ENCODE measurements around the gene HS6ST3. TPM values are rescaled to one million over a fixed set of nuclear protein-coding genes. Genes with fewer than 3 reads are reported as not detected.

HS6ST3 gene
- total and polyA plus RNA-seq, 2 experiments from 2014 or later = 0.11 TPM; not detected in 1

GRCh38 chr13:96817336-96817941 is 727.5 kb downstream of the HS6ST3 start:
- Histone ChIP-seq H3K4me2 (ENCODE audit: unreplicated experiment) (no peak overlapping the region), H3K9me2 (ENCODE audit: insufficient read depth) (no peaks in the 10 kb centered on the region), H3F3A (ENCODE audit: insufficient read depth) (peaks cover 20% of the 10 kb centered on the region), H2AFZ (no peak overlapping the region), H3K27me3 (replicated peaks; ENCODE audit: insufficient read depth) (no peaks in the 10 kb centered on the region), H3K4me1 (ENCODE audit: insufficient read depth) (peaks cover 9% of the 10 kb centered on the region), H3K79me2 (ENCODE audit: insufficient read depth) (no peaks in the 10 kb centered on the region), H3K9ac (no peak overlapping the region), H3K9me3 (ENCODE audit: low read depth) (no peaks in the 10 kb centered on the region), H3K4me3 (no peak overlapping the region), H4K20me1 (ENCODE audit: insufficient read depth) (no peaks in the 10 kb centered on the region), H3K27ac (no peak overlapping the region), H3K36me3 (ENCODE audit: low read depth) (no peaks in the 10 kb centered on the region)
- in situ Hi-C loops (cut with MboI) = no loop called here
- TF ChIP-seq EZH2phosphoT487 (IDR thresholded peaks at IDR 0.05; ENCODE audit: insufficient read depth, low read depth) (no peak), EZH2 (IDR thresholded peaks at IDR 0.05; ENCODE audit: insufficient read depth, poor library complexity, severe bottlenecking) (no peak)
- peak; percentile 42 for DNase-seq
- 8 to 10% methylated on average over 4 of the region's 4 CpGs for WGBS, 2 experiments (ENCODE audit: low coverage in 1 of 2, low lambda C conversion rate in 2 of 2, missing lambda C conversion rate in 2 of 2)

GRCh38 chr13:96819375-96819774 is 729.5 kb downstream of the HS6ST3 start:
- Histone ChIP-seq H3K27me3 (replicated peaks; ENCODE audit: insufficient read depth) (no peaks in the 10 kb centered on the region), H3K9ac (no peak overlapping the region), H3K9me3 (ENCODE audit: low read depth) (no peaks in the 10 kb centered on the region), H3K79me2 (ENCODE audit: insufficient read depth) (no peaks in the 10 kb centered on the region), H3K27ac (no peak overlapping the region), H3K4me1 (ENCODE audit: insufficient read depth) (peaks cover 9% of the 10 kb centered on the region), H4K20me1 (ENCODE audit: insufficient read depth) (no peaks in the 10 kb centered on the region), H3F3A (ENCODE audit: insufficient read depth) (peaks cover 21% of the 10 kb centered on the region), H3K36me3 (ENCODE audit: low read depth) (no peaks in the 10 kb centered on the region), H3K4me2 (ENCODE audit: unreplicated experiment) (no peak overlapping the region), H2AFZ (no peak overlapping the region), H3K9me2 (ENCODE audit: insufficient read depth) (no peaks in the 10 kb centered on the region), H3K4me3 (no peak overlapping the region)
- TF ChIP-seq EZH2phosphoT487 (IDR thresholded peaks at IDR 0.05; ENCODE audit: insufficient read depth, low read depth) (no peak), EZH2 (IDR thresholded peaks at IDR 0.05; ENCODE audit: insufficient read depth, poor library complexity, severe bottlenecking) (no peak)
- DNase-seq = no peak
- in situ Hi-C loops (cut with MboI) = no loop called here
- WGBS, 2 experiments (ENCODE audit: low coverage in 1 of 2, low lambda C conversion rate in 2 of 2, missing lambda C conversion rate in 2 of 2) = 87 to 90% methylated on average over 5 of the region's 5 CpGs

GRCh38 chr13:96821381-96821780 is 731.5 kb downstream of the HS6ST3 start:
- H3F3A ChIP-seq (ENCODE audit: insufficient read depth) = peaks cover 21% of the 10 kb centered on the region
- peak overlapping the region; percentile 34 for H3K4me2 ChIP-seq (ENCODE audit: unreplicated experiment)
- H3K4me1 ChIP-seq (ENCODE audit: insufficient read depth) = peaks cover 9% of the 10 kb centered on the region
- DNase-seq = peak; percentile 54
- H2AFZ ChIP-seq = 0 out of 2 replicates have a peak overlapping the region, but pooled peaks have one; percentile 18
- no peak overlapping the region for H3K9ac ChIP-seq
- H3K9me2 ChIP-seq (ENCODE audit: insufficient read depth) = no peaks in the 10 kb centered on the region
- WGBS, 2 experiments (ENCODE audit: low coverage in 1 of 2, low lambda C conversion rate in 2 of 2, missing lambda C conversion rate in 2 of 2) = 0 to 5% methylated on average over 1 of the region's 1 CpG
- no peaks in the 10 kb centered on the region for H3K27me3 ChIP-seq (replicated peaks; ENCODE audit: insufficient read depth)
- no peaks in the 10 kb centered on the region for H3K36me3 ChIP-seq (ENCODE audit: low read depth)
- no peaks in the 10 kb centered on the region for H3K79me2 ChIP-seq (ENCODE audit: insufficient read depth)
- no peaks in the 10 kb centered on the region for H3K9me3 ChIP-seq (ENCODE audit: low read depth)
- in situ Hi-C loops (cut with MboI) = no loop called here
- no peak overlapping the region for H3K27ac ChIP-seq
- TF ChIP-seq EZH2 (IDR thresholded peaks at IDR 0.05; ENCODE audit: insufficient read depth, poor library complexity, severe bottlenecking) (no peak), EZH2phosphoT487 (IDR thresholded peaks at IDR 0.05; ENCODE audit: insufficient read depth, low read depth) (no peak)
- no peaks in the 10 kb centered on the region for H4K20me1 ChIP-seq (ENCODE audit: insufficient read depth)
- no peak overlapping the region for H3K4me3 ChIP-seq

- 86 to 89% methylated on average over 9 of the region's 9 CpGs for WGBS, 2 experiments (ENCODE audit: low coverage in 1 of 2, low lambda C conversion rate in 2 of 2, missing lambda C conversion rate in 2 of 2)
- in situ Hi-C loops (cut with MboI) = no loop called here
- TF ChIP-seq EZH2phosphoT487 (IDR thresholded peaks at IDR 0.05; ENCODE audit: insufficient read depth, low read depth) = no peak
- TF ChIP-seq EZH2 (IDR thresholded peaks at IDR 0.05; ENCODE audit: insufficient read depth, poor library complexity, severe bottlenecking) = no peak
Measured at GRCh38 chr13:96821971-96822370, 732.1 kb downstream of the HS6ST3 start.

More at GRCh38 chr13:96821971-96822370, 732.1 kb downstream of the HS6ST3 start:
- H3K9me2 ChIP-seq (ENCODE audit: insufficient read depth) = no peaks in the 10 kb centered on the region
- no peaks in the 10 kb centered on the region for H3K9me3 ChIP-seq (ENCODE audit: low read depth)
- peaks cover 9% of the 10 kb centered on the region for H3K4me1 ChIP-seq (ENCODE audit: insufficient read depth)
- peak overlapping the region; percentile 34 for H3K4me2 ChIP-seq (ENCODE audit: unreplicated experiment)
- H4K20me1 ChIP-seq (ENCODE audit: insufficient read depth) = no peaks in the 10 kb centered on the region
- no peaks in the 10 kb centered on the region for H3K79me2 ChIP-seq (ENCODE audit: insufficient read depth)
- H3K27ac ChIP-seq = no peak overlapping the region
- no peak overlapping the region for H3K9ac ChIP-seq
- no peaks in the 10 kb centered on the region for H3K36me3 ChIP-seq (ENCODE audit: low read depth)
- peaks cover 21% of the 10 kb centered on the region for H3F3A ChIP-seq (ENCODE audit: insufficient read depth)
- no peak overlapping the region for H3K4me3 ChIP-seq
- DNase-seq = no peak
- H2AFZ ChIP-seq = no peak overlapping the region
- no peaks in the 10 kb centered on the region for H3K27me3 ChIP-seq (replicated peaks; ENCODE audit: insufficient read depth)

Data from GM23248 (cell line).